ENCODE measurements around the gene ULK4. TPM values are rescaled to one million over a fixed set of nuclear protein-coding genes. Genes with fewer than 3 reads are reported as not detected.

ULK4 gene
- polyA plus RNA-seq, 1 of the 3 experiments (the other 2 are of a cell fraction): 6.2 TPM

DNA sequence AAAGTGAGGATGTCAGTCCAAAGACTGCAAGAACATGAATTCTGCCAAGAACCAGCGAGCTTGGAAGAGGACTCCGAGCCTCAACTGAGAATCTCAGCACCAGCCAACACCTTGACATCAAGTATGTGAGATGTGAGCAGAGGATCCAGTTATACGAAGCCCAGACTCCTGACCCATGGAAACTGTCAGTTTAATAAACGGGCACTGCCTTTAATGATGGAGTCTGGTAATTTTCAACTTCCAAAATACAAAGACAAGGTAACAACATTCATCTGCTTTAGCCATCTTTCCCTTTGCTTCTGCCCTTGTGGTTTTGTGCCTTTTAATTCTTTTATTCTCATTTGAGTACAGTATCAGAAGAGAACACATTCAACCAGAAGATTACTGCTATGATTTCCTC lies 211.9 kb downstream of the ULK4 start:
- WGBS (ENCODE audit: low lambda C conversion rate): 87% methylated on average over 4 of the region's 4 CpGs

DNA sequence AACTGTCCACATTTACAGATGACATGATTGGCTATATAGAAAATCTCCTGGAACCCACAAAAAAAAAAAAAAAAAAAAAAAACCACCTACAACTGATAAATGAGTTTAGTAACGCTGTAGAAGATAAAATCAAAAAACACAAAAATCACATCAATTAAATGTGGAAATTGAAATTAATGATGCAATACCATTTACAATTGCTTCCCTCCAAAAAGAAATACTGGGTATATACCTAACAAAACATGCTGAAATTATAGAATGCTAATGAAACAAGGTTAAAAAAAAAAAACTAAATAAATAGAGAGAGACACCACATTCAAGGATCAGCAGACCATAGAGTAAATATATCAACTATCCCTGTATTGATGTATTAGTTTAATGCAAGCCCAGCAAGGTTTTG lies 215.7 kb downstream of the ULK4 start:
- no peaks in the 10 kb centered on the region for H3F3A ChIP-seq (replicated peaks; ENCODE audit: insufficient read depth)
- ChIA-PET CTCF (interaction anchor here (0.6 kb wide), 1 partner anchor 9 kb away, joined by 3 read pairs; no protein-coding TSS in a partner anchor), POLR2A (no interaction called here)
- no peak for TF ChIP-seq TAF1 (IDR thresholded peaks at IDR 0.05; ENCODE audit: borderline replicate concordance, low read depth, low read length)
- TF ChIP-seq, protein P1, sequence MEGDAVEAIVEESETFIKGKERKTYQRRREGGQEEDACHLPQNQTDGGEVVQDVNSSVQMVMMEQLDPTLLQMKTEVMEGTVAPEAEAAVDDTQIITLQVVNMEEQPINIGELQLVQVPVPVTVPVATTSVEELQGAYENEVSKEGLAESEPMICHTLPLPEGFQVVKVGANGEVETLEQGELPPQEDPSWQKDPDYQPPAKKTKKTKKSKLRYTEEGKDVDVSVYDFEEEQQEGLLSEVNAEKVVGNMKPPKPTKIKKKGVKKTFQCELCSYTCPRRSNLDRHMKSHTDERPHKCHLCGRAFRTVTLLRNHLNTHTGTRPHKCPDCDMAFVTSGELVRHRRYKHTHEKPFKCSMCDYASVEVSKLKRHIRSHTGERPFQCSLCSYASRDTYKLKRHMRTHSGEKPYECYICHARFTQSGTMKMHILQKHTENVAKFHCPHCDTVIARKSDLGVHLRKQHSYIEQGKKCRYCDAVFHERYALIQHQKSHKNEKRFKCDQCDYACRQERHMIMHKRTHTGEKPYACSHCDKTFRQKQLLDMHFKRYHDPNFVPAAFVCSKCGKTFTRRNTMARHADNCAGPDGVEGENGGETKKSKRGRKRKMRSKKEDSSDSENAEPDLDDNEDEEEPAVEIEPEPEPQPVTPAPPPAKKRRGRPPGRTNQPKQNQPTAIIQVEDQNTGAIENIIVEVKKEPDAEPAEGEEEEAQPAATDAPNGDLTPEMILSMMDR (IDR thresholded peaks at IDR 0.05): no peak
- H3K27ac ChIP-seq (ENCODE audit: low read depth in 2 of 2, low read length in 1 of 2): no peak overlapping the region
- no peaks in the 10 kb centered on the region for H3K27me3 ChIP-seq (ENCODE audit: insufficient read depth)
- no peak overlapping the region for H2AFZ ChIP-seq (ENCODE audit: low read depth)
- H3K4me1 ChIP-seq (ENCODE audit: control insufficient read depth in 1 of 2, insufficient read depth in 2 of 2, low read depth in 1 of 2, low read length in 1 of 2): no peaks in the 10 kb centered on the region; a peak in 1 of 4 replicates
- no peak overlapping the region for H3K4me2 ChIP-seq
- 89% methylated on average over 1 of the region's 1 CpG for WGBS (ENCODE audit: low lambda C conversion rate)
- no peaks in the 10 kb centered on the region for H3K9me3 ChIP-seq
- no peaks in the 10 kb centered on the region for H3K36me3 ChIP-seq (replicated peaks in 1 of 2; ENCODE audit: control insufficient read depth in 1 of 2, insufficient read depth in 2 of 2, low read length in 1 of 2)
- H3K4me3 ChIP-seq (ENCODE audit: low read depth in 2 of 2, low read length in 1 of 2): no peak overlapping the region
- no peak overlapping the region for H3K9ac ChIP-seq
- no peaks in the 10 kb centered on the region for H3K79me2 ChIP-seq (ENCODE audit: insufficient read depth)
- H4K20me1 ChIP-seq (ENCODE audit: insufficient read depth): no peaks in the 10 kb centered on the region
- H3K9me2 ChIP-seq: no peaks in the 10 kb centered on the region
- DNase-seq: no peak

More for the DNA sequence above, 211.9 kb downstream of the ULK4 start:
- DNase-seq: no peak
- no peaks in the 10 kb centered on the region; a peak in 1 of 4 replicates for H3K4me1 ChIP-seq (ENCODE audit: control insufficient read depth in 1 of 2, insufficient read depth in 2 of 2, low read depth in 1 of 2, low read length in 1 of 2)
- H2AFZ ChIP-seq (ENCODE audit: low read depth): no peak overlapping the region
- no peak overlapping the region for H3K4me3 ChIP-seq (ENCODE audit: low read depth in 2 of 2, low read length in 1 of 2)
- H3F3A ChIP-seq (replicated peaks; ENCODE audit: insufficient read depth): no peaks in the 10 kb centered on the region
- no peaks in the 10 kb centered on the region for H4K20me1 ChIP-seq (ENCODE audit: insufficient read depth)
- no peak overlapping the region for H3K9ac ChIP-seq
- ChIA-PET CTCF (no interaction called here), POLR2A (no interaction called here)
- no peaks in the 10 kb centered on the region; the same call in 1 of the 2 replicates for H3K9me2 ChIP-seq
- H3K27me3 ChIP-seq (ENCODE audit: insufficient read depth): no peaks in the 10 kb centered on the region
- no peaks in the 10 kb centered on the region for H3K36me3 ChIP-seq (replicated peaks in 1 of 2; ENCODE audit: control insufficient read depth in 1 of 2, insufficient read depth in 2 of 2, low read length in 1 of 2)
- no peaks in the 10 kb centered on the region for H3K9me3 ChIP-seq
- H3K4me2 ChIP-seq: no peak overlapping the region
- H3K27ac ChIP-seq (ENCODE audit: low read depth in 2 of 2, low read length in 1 of 2): no peak overlapping the region
- TF ChIP-seq, protein P2, sequence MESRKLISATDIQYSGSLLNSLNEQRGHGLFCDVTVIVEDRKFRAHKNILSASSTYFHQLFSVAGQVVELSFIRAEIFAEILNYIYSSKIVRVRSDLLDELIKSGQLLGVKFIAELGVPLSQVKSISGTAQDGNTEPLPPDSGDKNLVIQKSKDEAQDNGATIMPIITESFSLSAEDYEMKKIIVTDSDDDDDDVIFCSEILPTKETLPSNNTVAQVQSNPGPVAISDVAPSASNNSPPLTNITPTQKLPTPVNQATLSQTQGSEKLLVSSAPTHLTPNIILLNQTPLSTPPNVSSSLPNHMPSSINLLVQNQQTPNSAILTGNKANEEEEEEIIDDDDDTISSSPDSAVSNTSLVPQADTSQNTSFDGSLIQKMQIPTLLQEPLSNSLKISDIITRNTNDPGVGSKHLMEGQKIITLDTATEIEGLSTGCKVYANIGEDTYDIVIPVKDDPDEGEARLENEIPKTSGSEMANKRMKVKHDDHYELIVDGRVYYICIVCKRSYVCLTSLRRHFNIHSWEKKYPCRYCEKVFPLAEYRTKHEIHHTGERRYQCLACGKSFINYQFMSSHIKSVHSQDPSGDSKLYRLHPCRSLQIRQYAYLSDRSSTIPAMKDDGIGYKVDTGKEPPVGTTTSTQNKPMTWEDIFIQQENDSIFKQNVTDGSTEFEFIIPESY (IDR thresholded peaks at IDR 0.05; ENCODE audit: borderline replicate concordance, low read depth): no peak
- TF ChIP-seq NRF1 (IDR thresholded peaks at IDR 0.05; ENCODE audit: low read depth, low read length) (no peak), RXRA (IDR thresholded peaks at IDR 0.05; ENCODE audit: borderline replicate concordance, low read depth) (no peak), ELF1 (IDR thresholded peaks at IDR 0.05) (no peak), USF1 (IDR thresholded peaks at IDR 0.05; ENCODE audit: borderline replicate concordance, low read depth) (no peak), FOXJ3 (CRISPR knock-in tag; IDR thresholded peaks at IDR 0.05) (no peak)
- no peaks in the 10 kb centered on the region for H3K79me2 ChIP-seq (ENCODE audit: insufficient read depth)
